Glomerular visceral epithelial cell (primary cell): ENCODE results near the gene NSFL1C.

ENCODE experiments used
- DNase-seq: peaks from one replicate; pipeline ENCODE4 v3.0.0-alpha.2; 2016; ENCODE audit errors: extremely low spot score

The NSFL1C gene

DNA sequence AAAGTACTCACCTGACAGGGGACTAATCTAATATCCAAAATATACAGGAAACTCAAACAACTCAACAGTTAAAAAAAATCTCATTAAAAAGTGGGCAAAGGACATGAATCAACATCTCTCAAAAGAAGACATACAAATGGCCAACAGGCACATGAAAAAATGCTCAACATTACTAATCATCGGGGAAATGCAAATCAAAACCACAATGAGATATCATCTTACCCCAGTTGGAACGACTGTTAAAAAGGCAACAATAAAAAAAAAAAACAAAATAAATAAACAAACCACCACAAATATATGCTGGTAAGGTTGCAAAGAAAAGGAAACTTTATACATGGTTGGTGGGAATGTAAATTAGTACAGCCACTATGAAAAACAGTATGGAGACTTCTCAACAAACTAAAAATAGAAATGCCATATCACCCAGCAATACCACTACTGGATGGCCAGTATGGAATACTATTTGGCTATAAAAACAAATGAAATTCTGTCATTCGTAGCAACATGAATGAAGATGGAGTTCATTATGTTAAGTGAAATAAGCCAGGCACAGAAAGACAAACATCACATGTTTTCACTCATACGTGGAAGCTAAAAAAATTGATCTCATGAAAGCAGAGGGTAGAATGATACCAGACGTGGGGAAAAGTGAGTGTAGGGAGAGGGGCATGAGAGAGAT lies 17.9 kb upstream of the NSFL1C start:
- no peak for DNase-seq

DNA sequence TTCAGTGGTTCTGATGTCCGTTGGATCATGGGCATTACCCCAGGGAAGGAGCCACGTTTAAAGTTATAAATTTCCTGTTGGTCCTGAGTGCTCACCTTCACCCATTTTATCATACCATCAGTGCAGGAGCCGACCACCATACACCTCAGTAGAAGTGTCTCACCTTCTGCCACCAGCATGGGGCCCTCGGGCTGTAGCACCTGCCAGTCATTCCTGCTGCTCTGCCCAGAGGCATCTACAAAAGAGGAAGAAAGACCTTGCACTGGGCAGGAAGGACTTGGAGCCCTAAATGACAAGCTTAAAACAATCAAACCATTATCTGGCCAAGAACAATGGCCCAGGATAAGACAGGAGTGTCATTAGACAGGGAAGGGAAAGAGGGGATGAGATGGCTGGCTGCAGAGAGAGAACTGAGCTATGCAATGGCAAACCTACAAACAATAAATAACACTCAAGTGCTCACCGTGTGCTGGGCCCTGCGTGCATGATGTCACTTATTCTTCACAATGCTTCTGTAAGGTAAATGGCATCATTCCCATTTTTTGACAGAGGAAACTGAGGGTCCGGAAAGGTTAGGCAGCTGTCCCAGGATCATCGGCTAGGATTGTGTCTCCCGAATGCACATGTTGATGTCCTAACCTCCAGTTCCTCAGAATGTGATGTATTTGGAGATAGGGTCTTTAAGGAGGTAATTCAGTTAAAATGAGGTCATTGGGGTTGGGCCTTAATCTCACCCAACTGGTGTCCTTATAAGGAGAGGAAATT lies 13.4 kb upstream of the NSFL1C start:
- DNase-seq: no peak

DNA sequence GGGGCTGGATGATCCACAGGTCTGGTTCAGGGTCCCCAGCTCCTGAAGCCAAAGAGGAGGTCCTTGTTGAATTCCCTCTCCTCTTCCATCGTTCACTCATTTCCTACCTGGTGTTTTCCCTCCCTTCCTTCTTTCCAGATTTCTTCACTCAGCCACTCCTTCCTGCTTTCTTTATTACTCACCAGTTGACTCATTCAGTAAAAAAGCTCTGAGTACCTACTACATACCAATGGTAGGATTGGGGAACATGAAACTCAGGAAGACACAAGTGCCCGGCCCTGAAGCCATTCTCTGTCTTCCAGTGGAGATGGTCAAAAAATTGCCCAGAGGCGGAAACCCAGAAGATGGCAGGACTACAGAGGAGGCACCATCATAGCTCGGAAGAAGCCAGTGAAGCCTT lies 11.9 kb upstream of the NSFL1C start:
- peak; percentile 57 for DNase-seq

DNA sequence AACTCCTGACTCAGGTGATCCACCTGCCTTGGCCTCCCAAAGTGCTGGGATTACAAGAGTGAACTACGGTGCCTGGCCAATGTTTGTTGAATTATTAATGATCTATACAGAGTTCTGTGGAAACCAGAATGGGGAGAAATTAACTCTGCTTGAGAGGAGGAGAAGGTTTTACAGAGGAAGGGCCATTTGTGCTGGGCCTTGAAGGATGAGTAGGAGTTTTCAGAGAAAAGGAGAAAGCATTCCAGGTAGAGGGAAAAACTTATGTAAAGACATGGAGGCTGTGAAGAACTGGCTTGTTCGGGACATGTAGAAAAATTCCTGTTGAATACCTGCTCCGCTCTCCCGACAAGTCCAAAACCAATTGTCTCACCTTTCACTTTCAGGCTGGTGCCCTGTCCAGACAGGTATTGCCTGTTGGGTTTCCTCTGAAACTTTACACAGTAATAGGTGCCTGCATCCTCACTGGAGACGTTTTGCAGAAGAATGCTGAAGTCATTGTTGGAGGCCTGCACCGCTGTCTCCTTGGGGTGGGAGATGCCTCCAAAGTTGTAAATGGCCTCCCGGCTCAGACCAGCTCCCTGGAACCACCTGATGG lies 11.3 kb upstream of the NSFL1C start:
- DNase-seq: no peak

DNA sequence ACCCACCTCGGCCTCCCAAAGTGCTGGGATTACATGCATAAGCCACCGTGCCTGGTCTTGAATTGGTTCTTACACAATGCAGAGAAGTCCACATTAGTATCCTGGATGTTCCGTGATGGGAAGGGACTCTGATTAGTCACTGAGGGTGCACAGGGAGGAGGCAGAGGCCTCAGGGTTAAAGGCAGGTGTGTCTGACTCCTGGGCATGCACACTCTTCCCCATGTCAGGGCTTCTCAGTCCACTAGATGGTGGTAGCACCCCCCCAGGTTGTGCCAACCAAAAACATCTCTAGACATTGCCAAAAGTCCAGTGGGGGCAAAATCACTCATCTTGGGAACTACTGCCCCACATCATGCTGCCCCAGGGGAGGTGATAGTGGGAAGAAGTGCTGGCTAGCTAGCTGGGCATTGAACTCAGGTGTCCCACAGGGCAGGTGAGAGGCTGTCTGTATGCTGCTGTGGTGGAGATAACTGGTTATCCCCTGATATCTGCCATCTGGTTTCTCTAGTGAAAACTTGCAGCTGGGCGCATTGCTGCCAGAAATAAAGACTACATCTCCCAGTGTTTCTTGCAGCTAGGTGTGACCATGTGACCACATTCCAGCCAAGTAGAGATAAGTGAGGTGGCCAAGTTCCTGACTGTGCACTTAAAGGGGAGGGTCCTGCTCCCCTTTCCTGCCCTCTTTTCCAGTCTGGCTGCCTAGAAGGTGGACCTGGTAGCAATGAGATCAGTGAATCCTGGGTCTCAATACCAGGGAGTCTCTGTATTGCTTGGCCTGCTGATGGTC lies 8.4 kb upstream of the NSFL1C start:
- no peak for DNase-seq

DNA sequence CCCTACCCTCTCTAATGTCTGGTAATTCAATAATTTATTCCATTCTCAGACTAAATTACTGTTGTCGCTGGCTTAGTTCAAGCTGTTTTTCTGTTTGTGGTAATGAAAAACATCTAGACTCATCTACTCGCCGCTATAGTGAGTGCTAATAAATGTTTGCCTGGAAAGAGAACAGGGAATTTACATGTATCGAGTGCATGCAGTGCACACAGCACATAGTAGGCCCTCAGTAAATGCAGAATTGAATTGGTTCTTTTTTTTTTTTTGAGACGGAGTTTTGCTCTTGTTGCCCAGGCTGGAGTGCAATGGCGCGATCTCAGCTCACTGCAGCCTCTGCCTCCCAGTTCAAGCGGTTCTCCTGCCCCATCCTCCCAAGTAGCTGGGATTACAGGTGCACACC lies 7.7 kb upstream of the NSFL1C start:
- no peak for DNase-seq

DNA sequence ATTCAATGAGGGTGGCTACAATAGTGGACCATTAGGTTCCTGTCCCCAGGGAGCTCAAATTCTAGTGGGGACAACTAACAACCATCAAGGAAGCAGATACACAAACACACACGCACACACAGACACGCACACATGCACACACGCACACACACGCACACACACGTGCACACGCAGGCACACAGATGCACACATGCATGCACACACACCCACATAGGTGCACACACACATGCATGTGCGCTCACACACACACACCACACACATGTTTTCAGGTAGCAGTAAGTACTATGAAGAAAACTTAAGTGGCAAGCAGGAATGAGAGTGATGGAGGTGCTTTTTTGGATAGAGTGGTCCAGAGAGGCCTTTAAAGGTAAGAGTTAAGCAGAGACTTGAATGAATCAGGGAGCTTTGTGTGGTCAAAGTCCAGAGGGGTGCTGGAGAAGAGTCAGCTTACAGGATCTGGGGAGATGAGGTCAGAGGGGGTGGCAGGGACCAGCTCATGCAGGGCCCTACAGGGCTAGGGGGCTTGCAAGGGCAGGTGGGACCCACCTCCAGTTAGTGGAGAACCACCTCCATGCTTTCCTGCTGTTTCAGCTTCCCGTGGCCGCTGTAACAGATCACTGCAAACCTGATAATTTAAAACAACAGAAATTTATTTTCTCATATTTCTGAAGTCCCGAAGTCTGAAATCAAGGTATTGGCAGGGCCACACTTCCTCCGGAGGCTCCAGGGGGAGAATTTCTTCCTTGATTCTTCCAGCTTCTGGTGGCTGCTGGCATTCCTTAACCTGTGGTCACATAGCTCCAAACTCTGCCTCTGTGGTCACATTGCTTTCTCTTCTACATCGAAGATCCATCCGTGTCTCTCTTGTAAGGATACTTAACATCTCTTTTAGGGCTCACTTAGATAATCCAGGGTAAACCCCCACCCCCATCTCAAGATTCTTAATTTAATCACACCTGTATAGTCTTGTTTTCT lies 6.9 kb upstream of the NSFL1C start:
- DNase-seq: peak; percentile 50

DNA sequence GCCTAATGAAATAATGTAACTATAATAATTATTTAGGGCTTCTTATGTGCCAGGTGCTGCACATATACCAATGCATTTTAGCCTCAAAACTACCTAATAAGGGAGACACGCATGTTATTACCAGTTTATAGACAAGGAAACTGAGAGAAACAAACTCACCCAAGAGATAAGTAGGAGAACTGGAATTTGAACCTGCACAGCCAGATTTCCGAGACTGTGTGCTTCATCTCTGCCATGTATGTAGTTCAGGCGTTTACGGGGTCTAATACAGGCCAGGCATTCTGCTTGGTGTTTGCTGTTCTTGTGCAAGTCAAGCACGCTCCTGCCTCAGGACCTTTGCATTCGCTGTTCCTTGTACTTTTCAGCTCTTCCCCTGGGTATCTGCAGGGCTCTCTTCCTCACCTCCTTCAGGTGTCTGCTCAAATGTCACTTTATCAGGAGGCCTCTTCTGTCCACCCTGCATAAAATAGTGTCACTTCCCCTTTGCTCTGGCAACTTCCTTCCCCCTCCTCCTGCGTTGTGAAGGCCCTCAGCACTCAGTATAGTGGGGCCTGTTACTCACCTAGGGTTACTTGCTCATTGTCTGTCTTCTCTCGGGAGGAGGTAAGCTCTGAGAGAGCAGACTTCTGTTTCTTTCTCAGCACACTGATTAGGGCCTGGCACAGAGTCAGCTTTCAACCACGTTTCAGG lies 6.1 kb upstream of the NSFL1C start:
- DNase-seq: no peak

DNA sequence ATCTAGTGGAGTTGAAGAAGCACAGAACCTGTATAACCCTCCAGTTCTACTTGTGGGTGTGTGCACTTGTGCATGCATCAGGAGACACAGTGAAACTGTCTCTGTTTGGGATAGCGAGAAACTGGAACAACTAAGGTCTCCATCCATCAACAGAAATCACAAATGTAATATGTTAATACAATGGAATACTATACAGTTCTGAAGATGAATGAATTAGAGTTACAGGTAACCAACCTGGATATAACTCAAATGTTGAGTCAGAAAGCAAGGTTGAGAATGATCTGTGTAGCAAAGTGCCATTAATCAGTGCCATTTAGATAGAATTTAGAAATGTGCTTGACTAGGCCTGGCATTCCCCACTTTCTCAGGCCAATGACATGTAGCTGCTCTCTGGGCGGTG lies 4.6 kb upstream of the NSFL1C start:
- no peak for DNase-seq

DNA sequence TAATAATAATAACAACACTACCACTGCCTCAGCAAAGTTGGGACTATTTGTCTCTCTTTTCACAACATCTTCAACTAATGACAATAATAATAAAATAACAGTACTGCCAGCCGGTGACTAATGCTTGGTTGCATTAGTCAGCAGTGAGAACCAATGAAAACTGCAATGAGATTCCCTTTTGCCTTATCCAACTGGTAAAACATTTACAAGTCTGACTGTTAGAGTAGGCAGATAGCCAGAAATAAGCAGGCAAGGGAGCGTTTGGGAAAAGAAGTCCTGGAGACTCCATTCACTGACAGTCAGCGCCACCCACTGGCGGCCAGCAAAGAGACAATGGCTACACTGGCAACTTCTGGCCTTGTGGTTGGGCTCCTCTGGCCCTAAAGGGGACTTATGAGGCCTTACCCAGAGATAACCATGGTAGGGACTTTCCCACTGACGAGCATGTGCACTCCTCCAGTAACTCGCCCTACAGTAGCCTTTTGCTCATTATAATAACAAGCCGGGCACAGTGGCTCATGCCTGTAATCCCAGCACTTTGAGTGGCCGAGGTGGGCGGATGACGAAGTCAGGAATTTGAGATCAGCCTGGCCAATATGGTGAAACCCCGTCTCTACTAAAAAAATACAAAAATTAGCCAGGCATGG lies 3.4 kb upstream of the NSFL1C start:
- DNase-seq: peak; percentile 100

DNA sequence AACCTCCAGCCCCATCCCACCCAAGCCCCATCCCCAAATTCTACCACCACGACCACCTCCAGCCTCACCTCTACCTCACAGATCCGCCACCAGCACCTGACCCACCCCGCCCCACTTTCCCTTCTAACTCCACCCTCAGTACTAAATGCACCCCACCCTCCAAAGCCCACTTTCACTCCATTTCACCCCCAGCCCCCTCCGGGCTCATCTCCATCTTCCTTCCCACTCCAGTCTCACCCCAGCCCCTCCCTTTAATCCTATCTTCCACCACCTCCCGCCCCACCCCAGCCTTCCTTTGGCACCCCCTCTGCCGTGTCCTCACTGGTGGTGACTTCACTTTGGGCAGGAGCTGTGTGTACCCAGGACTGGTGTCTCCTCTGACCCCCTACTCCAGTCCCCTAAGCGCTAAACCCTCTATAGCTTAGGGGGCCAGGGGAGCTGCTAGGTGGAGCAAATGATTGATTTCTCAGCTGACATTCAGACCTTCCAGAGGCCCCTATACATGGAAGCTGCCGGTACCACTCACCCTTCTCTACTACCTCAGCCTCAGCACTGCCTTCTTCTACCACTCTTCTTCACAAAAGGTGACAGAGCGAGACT lies 2.8 kb upstream of the NSFL1C start:
- no peak for DNase-seq

DNA sequence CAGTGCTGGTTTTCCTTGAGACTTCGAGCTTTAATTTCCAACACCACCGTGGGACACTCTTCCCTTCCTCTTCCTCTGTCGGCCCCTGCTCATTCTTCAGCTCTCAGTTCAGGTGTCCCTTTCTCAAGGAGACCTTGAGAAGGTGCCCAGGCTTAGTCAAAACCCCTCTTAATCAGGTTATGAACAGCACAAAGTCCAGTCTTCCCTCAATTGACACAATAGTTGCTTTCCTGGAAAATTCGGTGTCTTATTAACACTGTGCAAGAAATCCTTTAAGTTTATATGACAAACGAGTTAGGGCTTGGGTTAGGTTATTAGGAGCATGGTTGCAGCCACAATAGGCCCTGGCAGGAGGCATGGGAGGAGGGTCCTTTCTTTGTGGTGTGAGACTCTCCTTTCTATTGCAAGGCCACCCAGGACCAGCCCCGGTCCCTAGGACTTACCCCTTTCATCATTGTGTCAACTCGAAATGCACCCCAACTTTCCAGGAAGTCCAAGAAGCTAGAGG lies 1.5 kb upstream of the NSFL1C start:
- DNase-seq: no peak

DNA sequence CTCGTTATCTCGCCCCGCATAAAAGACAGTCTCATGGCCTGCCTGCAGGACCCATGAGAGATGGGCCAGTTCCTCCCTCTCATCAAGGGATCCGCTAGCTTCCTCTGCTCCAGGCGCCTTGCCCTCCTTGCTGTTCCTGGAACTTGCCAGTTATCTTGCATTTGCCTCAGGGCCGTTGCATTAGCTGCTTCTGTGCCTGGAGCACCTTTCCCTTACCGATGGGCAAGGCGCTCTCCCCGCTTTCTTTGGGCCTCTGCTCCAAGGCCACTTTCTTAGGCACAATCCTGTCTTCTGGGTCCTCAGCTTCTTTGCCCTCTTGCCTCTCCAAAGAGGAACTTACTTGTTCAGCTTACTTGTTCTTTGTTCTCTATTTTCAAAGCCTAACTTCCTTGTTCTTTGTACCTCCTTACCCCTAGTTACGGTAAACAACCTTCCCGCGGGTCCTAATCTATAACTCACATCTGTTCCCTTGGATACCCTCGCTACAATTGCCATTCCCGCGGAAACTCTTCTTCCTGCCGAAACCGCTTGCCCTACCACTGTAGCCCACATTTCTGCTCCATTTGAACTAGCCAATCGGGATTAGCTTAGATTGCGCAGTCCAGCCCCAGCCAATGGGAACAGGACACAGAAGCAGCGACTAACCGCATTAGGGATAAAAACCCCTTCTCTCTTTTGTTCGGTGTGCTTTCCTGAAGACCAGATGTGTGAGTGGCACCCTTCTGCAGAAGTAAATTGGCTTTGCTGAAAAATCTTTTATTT lies 887 bp upstream of the NSFL1C start:
- DNase-seq: no peak

DNA sequence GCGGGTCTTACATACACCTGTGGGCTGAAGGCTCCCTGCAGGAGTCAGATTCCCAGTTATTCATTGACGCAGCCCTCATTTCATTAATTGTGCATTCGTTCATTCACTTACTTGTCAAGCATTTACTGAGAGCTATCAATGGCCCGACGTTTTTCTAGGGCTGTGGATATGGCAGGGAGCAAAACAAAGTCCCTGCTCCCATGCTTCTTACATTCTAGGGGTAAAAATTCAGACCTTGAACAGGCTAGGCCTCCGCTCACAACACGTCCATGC lies 369 bp upstream of the NSFL1C start:
- no peak for DNase-seq

DNA sequence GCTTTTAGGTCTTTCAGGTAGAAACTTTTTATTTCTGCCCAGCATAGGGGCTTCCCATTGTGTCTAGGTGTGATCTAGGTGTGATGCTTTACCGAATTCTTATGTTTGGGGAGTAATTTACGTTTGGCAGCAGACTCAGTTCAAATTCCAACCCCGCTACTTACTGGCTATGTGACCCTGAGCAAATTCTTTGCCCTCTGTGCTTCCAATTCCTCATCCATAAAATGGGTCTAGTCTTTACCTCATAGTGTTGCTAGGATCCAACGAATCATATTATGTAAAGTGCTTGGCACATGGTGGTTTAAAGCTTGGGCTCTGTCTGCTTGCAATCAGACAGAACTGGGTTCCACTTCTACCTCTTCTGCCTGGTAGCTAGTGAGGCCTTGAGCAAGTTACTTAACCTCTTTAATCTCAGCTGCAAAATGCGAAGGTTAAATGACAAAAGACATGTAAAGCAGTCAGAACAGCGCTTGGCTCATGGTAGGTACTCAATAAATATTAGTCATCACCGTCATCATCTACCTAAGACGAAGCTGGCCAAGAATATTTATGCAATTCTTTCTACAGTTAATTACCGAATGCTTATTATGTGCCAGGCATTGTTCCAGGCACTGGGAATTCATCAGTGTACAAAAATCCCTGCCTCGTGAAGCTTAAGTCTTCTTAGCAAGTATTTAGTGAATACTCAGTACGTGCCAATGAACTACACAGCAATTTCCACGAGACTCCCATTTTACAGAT lies 1.0 kb downstream of the NSFL1C start:
- DNase-seq: no peak

DNA sequence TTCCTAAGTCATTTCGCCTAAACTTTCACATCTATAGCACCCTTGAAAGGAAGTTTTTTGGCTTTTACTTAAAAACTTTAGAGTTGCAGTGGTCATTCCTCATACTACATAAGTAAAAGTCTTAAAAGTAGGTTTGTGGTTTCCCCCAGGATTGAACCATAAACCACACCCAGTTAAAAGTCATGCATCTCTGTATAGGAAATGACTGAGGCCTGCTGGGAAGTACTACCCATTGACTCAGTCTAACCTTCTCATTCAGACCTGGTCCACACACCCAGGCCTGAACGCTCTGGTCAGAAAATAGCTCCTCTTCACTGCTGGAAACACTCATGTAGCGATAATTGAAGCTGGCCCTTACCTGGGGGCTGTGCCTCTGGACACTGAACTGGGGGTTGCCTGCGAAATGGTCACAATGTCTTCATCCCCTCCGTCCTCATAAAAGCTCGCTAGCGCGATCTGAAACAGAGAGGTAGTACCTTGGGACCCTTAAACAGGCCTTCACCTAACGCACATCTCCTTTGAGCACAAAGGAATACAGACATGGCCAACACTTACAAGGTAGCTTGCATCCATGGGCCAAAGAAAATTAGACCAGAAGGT lies 2.6 kb downstream of the NSFL1C start:
- no peak for DNase-seq

DNA sequence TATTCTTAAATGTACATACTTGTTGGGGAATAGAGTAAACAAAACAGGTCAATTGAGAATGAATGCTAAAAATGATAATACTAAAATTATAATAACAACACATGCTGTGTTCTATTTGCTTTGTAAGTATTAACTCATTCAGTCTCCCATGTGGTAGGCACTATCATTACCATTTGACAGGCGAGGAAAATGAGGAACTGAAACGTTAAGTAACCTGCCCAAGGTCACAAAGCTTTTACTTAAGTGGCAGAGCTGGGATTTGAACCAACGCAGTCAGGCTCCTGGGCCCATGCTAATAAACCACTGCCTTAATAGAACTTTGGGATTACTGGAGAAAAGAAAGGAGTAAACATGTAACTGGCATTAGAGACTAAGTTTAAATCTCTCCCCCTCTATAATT lies 3.8 kb downstream of the NSFL1C start:
- DNase-seq: no peak

DNA sequence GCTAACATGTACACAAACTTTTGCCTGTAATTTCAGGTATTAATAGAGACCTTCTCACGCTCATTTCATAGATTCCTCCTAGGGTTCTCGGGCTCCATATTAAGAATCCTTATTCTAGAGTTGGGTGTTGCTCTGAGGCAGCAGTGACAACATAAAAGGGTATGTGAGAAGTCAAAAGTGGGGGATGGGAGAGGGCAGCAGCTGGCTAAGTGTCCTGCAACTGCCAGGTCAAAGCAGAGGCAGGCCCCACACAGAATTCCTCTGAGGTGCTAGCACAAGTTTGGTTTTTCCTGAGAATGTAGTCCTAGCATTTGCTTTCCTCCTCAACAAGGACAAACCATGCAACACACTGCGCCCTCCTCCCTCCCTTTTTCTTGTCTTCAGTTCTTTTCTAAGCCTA lies 4.6 kb downstream of the NSFL1C start:
- DNase-seq: no peak
